Ascending aorta (tissue), 2 donors: ENCODE measurements around the gene LPAR1. TPM values are rescaled to one million over a fixed set of nuclear protein-coding genes. Genes with fewer than 3 reads are reported as not detected.

ENCODE experiments used
- DNase-seq, 2 donors: peaks; one replicate each; pipeline ENCODE4 v3.0.0-alpha.2; 2019; ENCODE audit warnings: low spot score in 2 of 2
- H3K27ac ChIP-seq, 2 donors: fragments of 200-600 bp; sonication (generic); one replicate each; pipeline ENCODE4 v1.5.1; 2016 to 2017; ENCODE audit warnings: mild to moderate bottlenecking in 1 of 2
- H3K27me3 ChIP-seq: fragments of 200-600 bp; sonication (generic); one replicate; pipeline ENCODE4 v1.5.1; 2017
- H3K36me3 ChIP-seq, 2 donors: fragments of 200-600 bp; sonication (generic); one replicate each; pipeline ENCODE4 v1.5.1; 2016
- H3K4me1 ChIP-seq, 2 donors: fragments of 200-600 bp; sonication (generic); one replicate each; pipeline ENCODE4 v1.5.1; 2016 to 2017; ENCODE audit warnings: mild to moderate bottlenecking in 1 of 2
- H3K4me3 ChIP-seq, 2 donors: fragments of 200-600 bp; sonication (generic); one replicate each; pipeline ENCODE4 v1.5.1; 2016 to 2017; ENCODE audit warnings: mild to moderate bottlenecking in 1 of 2
- H3K9me3 ChIP-seq, 2 donors: fragments of 200-600 bp; sonication (generic); one replicate each; pipeline ENCODE4 v1.5.1; 2016
- intact Hi-C: fragments of 100-400 bp; cut with DNase I; formaldehyde crosslinking; loops from one replicate; pipeline ENCODE4 v1.15.1; 2023
- total RNA-seq: library from RNA; depleted of rRNA; stranded (reverse); fragments of >200 nt; gene quantifications from one replicate; pipeline ENCODE4 v1.1.0, GENCODE V29; 2016
- TF ChIP-seq, protein P1 (sequence below), 3 experiments: fragments of 200-600 bp in 2 of 3; fragments of 450-650 bp in 1 of 3; sonication (generic) in 2 of 3; IDR thresholded peaks; one replicate each; pipeline ENCODE4 v1.5.1; 2016 to 2019; ENCODE audit warnings: antibody characterized with exemption in 3 of 3, mild to moderate bottlenecking in 1 of 3, moderate library complexity in 1 of 3

The LPAR1 gene
- total RNA-seq, 1 donor from 2014 or later: 35.4 TPM

DNA sequence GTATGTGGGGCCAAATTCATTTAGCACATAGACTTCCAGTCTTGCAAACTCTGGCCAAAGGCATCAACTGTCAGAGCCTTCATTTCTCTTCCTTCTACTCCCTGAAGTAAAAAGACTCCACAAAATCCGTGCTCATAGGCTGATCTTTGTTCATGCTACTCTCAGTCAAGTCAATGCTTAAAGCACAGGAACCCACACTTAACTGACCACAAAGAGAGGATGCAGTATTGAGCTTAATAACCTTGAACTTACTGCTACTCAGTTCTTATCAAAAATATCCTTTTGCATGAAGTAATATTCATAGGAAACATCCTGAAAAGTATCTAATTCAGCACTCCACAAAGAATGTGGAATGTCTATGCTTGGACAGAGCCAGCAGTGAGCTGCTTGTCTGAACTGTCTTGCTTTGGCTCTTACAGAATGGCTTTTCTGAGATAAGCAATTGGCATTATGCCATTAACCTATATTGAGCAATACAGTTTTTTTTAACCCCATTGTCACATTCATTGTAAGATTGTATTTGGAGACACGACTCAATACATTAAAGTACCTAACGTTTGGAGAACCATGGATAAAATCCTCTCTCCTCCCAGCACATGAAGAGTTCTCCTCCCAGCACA, 21.7 kb downstream of the LPAR1 start:
- Histone ChIP-seq H3K4me3 (no peak overlapping the region), H3K4me1 (peaks cover 2 to 9% of the 10 kb centered on the region in 2 donors), H3K9me3 (no peaks in the 10 kb centered on the region), H3K27ac (no peak overlapping the region), H3K27me3 (no peaks in the 10 kb centered on the region), H3K36me3 (no peaks in the 10 kb centered on the region)
- intact Hi-C loops: loop anchor here (5.0 kb wide), 1 partner anchor 44 kb away; no protein-coding TSS in a partner anchor
- TF ChIP-seq, protein P1, sequence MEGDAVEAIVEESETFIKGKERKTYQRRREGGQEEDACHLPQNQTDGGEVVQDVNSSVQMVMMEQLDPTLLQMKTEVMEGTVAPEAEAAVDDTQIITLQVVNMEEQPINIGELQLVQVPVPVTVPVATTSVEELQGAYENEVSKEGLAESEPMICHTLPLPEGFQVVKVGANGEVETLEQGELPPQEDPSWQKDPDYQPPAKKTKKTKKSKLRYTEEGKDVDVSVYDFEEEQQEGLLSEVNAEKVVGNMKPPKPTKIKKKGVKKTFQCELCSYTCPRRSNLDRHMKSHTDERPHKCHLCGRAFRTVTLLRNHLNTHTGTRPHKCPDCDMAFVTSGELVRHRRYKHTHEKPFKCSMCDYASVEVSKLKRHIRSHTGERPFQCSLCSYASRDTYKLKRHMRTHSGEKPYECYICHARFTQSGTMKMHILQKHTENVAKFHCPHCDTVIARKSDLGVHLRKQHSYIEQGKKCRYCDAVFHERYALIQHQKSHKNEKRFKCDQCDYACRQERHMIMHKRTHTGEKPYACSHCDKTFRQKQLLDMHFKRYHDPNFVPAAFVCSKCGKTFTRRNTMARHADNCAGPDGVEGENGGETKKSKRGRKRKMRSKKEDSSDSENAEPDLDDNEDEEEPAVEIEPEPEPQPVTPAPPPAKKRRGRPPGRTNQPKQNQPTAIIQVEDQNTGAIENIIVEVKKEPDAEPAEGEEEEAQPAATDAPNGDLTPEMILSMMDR (IDR thresholded peaks at IDR 0.05): no peak
- DNase-seq: no peak

DNA sequence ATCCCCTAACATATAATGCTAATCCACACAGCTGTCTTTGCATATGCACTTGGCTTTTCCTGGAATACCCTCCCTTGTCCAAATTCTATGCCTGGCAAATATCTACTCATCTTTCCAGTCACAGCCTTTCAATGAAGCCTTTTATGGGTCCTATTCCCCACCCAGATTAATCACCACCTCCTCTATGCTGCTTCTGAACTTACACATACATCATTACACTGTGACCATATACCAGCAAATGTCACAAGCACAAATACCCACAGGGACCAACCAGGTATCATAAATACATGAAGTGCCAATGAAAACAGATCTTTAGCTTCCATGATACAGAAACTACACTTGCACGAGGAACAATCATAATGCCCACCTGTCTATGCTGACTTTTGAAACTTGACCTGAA, 22.3 kb downstream of the LPAR1 start:
- H3K9me3 ChIP-seq: no peaks in the 10 kb centered on the region
- no peak overlapping the region for H3K27ac ChIP-seq
- H3K27me3 ChIP-seq: no peaks in the 10 kb centered on the region
- intact Hi-C loops: loop anchor here (5.0 kb wide), 1 partner anchor 44 kb away; no protein-coding TSS in a partner anchor
- TF ChIP-seq, protein P1 (IDR thresholded peaks at IDR 0.05): no peak
- H3K4me1 ChIP-seq: peaks cover 2 to 9% of the 10 kb centered on the region in 2 donors
- no peak overlapping the region for H3K4me3 ChIP-seq
- no peak for DNase-seq
- no peaks in the 10 kb centered on the region for H3K36me3 ChIP-seq

DNA sequence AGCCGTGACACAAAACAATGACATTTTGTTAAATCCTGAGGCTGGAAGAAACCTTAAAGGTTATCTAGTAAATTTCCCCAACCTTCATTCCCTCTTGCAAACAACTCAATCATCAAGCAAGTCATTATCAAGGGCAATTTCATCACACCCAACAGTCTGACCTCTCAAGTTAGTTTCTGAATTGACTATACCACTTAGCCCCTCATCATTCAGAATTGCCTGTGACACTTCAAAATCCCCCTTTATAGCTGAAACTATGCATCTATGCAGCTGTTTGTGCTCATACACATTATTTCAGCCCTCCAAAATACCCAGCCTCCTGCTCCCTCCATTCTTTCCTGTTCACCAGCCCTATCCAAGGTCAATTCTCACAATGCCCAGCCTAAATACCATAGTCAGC, 24.6 kb downstream of the LPAR1 start:
- no peaks in the 10 kb centered on the region for H3K27me3 ChIP-seq
- intact Hi-C loops: no loop called here
- no peak overlapping the region for H3K27ac ChIP-seq
- no peaks in the 10 kb centered on the region for H3K9me3 ChIP-seq
- H3K4me3 ChIP-seq: no peak overlapping the region
- TF ChIP-seq, protein P1 (IDR thresholded peaks at IDR 0.05): no peak
- no peak for DNase-seq
- H3K36me3 ChIP-seq: no peaks in the 10 kb centered on the region
- H3K4me1 ChIP-seq: peaks cover 0 to 5% of the 10 kb centered on the region in 2 donors

DNA sequence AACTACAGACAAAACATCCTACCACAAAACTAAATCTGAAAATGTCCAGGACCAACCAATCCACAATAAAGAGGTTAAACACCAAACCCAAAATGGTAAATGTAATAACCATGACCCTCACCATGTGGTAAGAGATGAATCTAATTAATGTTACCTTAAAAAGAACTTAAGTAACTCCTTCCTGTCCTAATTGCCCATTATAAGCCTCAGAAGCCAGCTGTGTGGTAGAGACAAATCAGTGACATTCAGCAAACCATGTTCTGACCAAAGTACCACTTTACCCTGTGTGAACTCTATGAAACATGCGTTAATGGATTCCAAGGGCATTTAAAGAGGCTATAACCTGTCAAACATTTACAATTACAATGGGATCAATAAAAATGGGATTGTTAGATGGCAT, 25.0 kb downstream of the LPAR1 start:
- TF ChIP-seq, protein P1 (IDR thresholded peaks at IDR 0.05): no peak
- no peaks in the 10 kb centered on the region for H3K36me3 ChIP-seq
- peaks cover 0 to 5% of the 10 kb centered on the region in 2 donors for H3K4me1 ChIP-seq
- intact Hi-C loops: no loop called here
- H3K4me3 ChIP-seq: no peak overlapping the region
- no peaks in the 10 kb centered on the region for H3K27me3 ChIP-seq
- DNase-seq: no peak
- H3K9me3 ChIP-seq: no peaks in the 10 kb centered on the region
- no peak overlapping the region for H3K27ac ChIP-seq

DNA sequence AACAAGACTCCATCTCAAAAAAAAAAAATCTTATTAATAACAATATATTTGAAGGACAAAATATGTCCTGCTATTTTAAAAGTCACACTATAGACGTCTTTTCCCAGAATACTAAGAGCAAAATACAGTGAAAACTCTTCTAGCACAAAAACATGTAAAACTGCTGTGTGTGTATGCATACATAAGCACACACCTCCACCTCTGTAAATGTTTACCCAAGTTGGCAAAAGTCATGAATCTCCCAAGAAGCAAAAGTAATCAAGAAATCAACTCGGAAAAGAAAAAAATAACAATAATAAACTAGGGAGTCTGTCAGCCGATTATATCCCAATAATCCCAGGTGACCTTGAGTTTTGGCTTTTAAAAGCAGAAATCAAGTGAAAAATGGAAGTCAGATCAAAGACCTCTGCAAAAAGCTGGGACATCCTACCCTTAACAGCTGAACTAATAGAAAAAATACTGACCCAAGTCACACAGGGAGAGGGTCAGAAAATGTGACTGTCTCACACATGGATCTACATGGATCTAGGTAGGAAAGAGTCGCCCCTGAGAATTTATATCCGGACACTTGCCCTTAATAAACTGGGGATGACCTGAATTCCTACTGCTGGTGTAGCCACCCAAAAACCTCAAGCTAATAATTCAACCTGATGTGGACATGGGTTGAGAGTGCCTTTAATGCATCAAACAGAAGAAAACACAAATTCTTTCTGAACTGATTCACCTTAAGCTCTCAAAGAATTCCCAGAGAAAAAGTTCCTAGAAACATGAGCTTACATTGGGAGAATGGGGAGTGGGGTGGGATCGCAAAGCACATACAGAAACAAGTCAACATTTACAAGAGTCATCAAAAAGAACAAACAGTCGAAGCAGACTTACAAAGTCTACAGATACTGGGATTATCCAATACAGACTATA, 29.9 kb downstream of the LPAR1 start:
- Histone ChIP-seq H3K4me1 (no peaks in the 10 kb centered on the region), H3K27me3 (no peaks in the 10 kb centered on the region), H3K4me3 (no peak overlapping the region), H3K9me3 (no peaks in the 10 kb centered on the region), H3K36me3 (no peaks in the 10 kb centered on the region), H3K27ac (no peak overlapping the region)
- no peak for DNase-seq
- intact Hi-C loops: no loop called here
- TF ChIP-seq, protein P1 (IDR thresholded peaks at IDR 0.05): no peak
